ENCODE measurements around the gene ACCS. TPM values are rescaled to one million over a fixed set of nuclear protein-coding genes. Genes with fewer than 3 reads are reported as not detected.

Gene ACCS
- total and polyA plus RNA-seq, 2 donors (not counting 3 experiments of a cell fraction or from before 2014, with no cell fraction given) = 8.6 to 22.7 TPM

- dilution Hi-C loops (cut with MboI; ENCODE audit: extremely low pct_ligation_motif_present, low sequenced_read_pairs) (no loop called here), intact Hi-C loops (cut with micrococcal nuclease) (no loop called here)
- no peak for TF ChIP-seq POLR2AphosphoS5 (IDR thresholded peaks at IDR 0.05; ENCODE audit: insufficient read depth, low read depth, low read length)
- no peak for TF ChIP-seq MYC (IDR thresholded peaks at IDR 0.05; ENCODE audit: low read depth, low read length)
- no peak for TF ChIP-seq MAX (IDR thresholded peaks at IDR 0.05; ENCODE audit: insufficient read depth, insufficient read length)
- no peak for TF ChIP-seq GATA2 (IDR thresholded peaks at IDR 0.05; ENCODE audit: insufficient read depth, insufficient read length, low read depth, low read length)
- no peak for TF ChIP-seq POLR2A (IDR thresholded peaks at IDR 0.05; ENCODE audit: low read depth, low read length)
- no peak for TF ChIP-seq FOS (IDR thresholded peaks at IDR 0.05; ENCODE audit: borderline replicate concordance, insufficient read depth, low read length)
- no peak for TF ChIP-seq JUN (IDR thresholded peaks at IDR 0.05; ENCODE audit: borderline replicate concordance, insufficient read depth, insufficient read length, low read depth)
- no peak for TF ChIP-seq EZH2 (IDR thresholded peaks at IDR 0.05; ENCODE audit: borderline replicate concordance, low read depth, low read length, severe bottlenecking)
- TF ChIP-seq CTCF (IDR thresholded peaks at IDR 0.05; ENCODE audit: extremely low read depth in 1 of 2, insufficient read depth in 1 of 2, low read depth in 1 of 2, low read length in 2 of 2) = no peak
- Histone ChIP-seq H3K9me1 (replicated peaks; ENCODE audit: control insufficient read depth, extremely low read depth, insufficient read depth, low read length) (no peaks in the 10 kb centered on the region), H3K9ac (replicated peaks; ENCODE audit: extremely low read depth, insufficient read depth, low read length) (no peak overlapping the region), H3K27ac (ENCODE audit: insufficient read depth, low read depth, low read length) (no peak overlapping the region), H3K79me2 (ENCODE audit: control insufficient read depth, insufficient read depth, low read length) (no peaks in the 10 kb centered on the region), H2AFZ (ENCODE audit: low read depth, low read length) (no peak overlapping the region), H3K9me3 (replicated peaks; ENCODE audit: control insufficient read depth, insufficient read depth, low read length) (no peaks in the 10 kb centered on the region), H3K4me3 (replicated peaks in 1 of 3; ENCODE audit: insufficient read depth in 1 of 3, low read depth in 1 of 3, low read length in 3 of 3) (no peak overlapping the region), H4K20me1 (replicated peaks; ENCODE audit: control insufficient read depth, extremely low read depth, insufficient read depth, low read length) (no peaks in the 10 kb centered on the region), H3K4me2 (ENCODE audit: insufficient read depth, low read length) (no peak overlapping the region), H3K27me3 (ENCODE audit: control insufficient read depth in 2 of 2, insufficient read depth in 2 of 2, low read length in 2 of 2) (peaks cover 4 to 5% of the 10 kb centered on the region in 2 experiments), H3K4me1 (ENCODE audit: control insufficient read depth, extremely low read depth, insufficient read depth, low read length) (no peaks in the 10 kb centered on the region), H3K36me3 (ENCODE audit: control insufficient read depth in 2 of 2, extremely low read depth in 1 of 2, insufficient read depth in 2 of 2, low read length in 2 of 2) (no peaks in the 10 kb centered on the region)
- BruUV-seq (replicated peaks) = no TSS peak
- DNase-seq (ENCODE audit: low read depth, low spot score) (no peak), FAIRE-seq (no peak)
- ChIA-PET CTCF (interaction anchor here (0.7 to 11.7 kb wide), 2 partner anchors 87 to 143 kb away, joined by 3 to 161 read pairs; no protein-coding TSS in a partner anchor), POLR2A (no interaction called here)
Measured at GRCh38 chr11:44032299-44033085, 33.6 kb upstream of the ACCS start.
